Measurements from ENCODE around the gene BCL2L11. TPM values are rescaled to one million over a fixed set of nuclear protein-coding genes. Genes with fewer than 3 reads are reported as not detected.

The BCL2L11 gene
- total and polyA plus RNA-seq, 2 donors, result 9.7 to 47.6 TPM

- no peak overlapping the region for H3K4me3 ChIP-seq (ENCODE audit: low read length in 2 of 2)
- 97% methylated on average over 3 of the region's 3 CpGs for WGBS
- H3K36me3 ChIP-seq (ENCODE audit: control insufficient read depth in 2 of 2, insufficient read depth in 2 of 2, low read length in 1 of 2), result no peaks in the 10 kb centered on the region
- no peak overlapping the region for H3K27ac ChIP-seq (ENCODE audit: low read depth in 1 of 2, low read length in 1 of 2)
- no peaks in the 10 kb centered on the region for H3K9me3 ChIP-seq (ENCODE audit: control insufficient read depth in 2 of 2, insufficient read depth in 1 of 2, low read length in 1 of 2)
- H3K4me1 ChIP-seq (ENCODE audit: control insufficient read depth in 2 of 2, insufficient read depth in 2 of 2, low read length in 2 of 2), result no peaks in the 10 kb centered on the region
- DNase-seq (ENCODE audit: low read depth in 6 of 9, low spot score in 9 of 9), result no peak
- no peaks in the 10 kb centered on the region for H3K27me3 ChIP-seq (ENCODE audit: control insufficient read depth in 2 of 2, insufficient read depth in 1 of 2, low read length in 1 of 2)
Measured at GRCh38 chr2:111099402-111099801, 21.3 kb upstream of the BCL2L11 start.

- Histone ChIP-seq H3K36me3 (ENCODE audit: control insufficient read depth in 2 of 2, insufficient read depth in 2 of 2, low read length in 1 of 2) (no peaks in the 10 kb centered on the region), H3K4me3 (ENCODE audit: low read length in 2 of 2) (no peak overlapping the region), H3K4me1 (ENCODE audit: control insufficient read depth in 2 of 2, insufficient read depth in 2 of 2, low read length in 2 of 2) (no peaks in the 10 kb centered on the region), H3K27ac (ENCODE audit: low read depth in 1 of 2, low read length in 1 of 2) (no peak overlapping the region), H3K9me3 (ENCODE audit: control insufficient read depth in 2 of 2, insufficient read depth in 1 of 2, low read length in 1 of 2) (no peaks in the 10 kb centered on the region), H3K27me3 (ENCODE audit: control insufficient read depth in 2 of 2, insufficient read depth in 1 of 2, low read length in 1 of 2) (no peaks in the 10 kb centered on the region)
- DNase-seq (ENCODE audit: low read depth in 6 of 9, low spot score in 9 of 9), result no peak
- WGBS, result 82% methylated on average over 5 of the region's 5 CpGs
Measured at GRCh38 chr2:111100087-111100764, 20.5 kb upstream of the BCL2L11 start.

- 91% methylated on average over 5 of the region's 5 CpGs for WGBS
- no peaks in the 10 kb centered on the region for H3K27me3 ChIP-seq (ENCODE audit: control insufficient read depth in 2 of 2, insufficient read depth in 1 of 2, low read length in 1 of 2)
- H3K36me3 ChIP-seq (ENCODE audit: control insufficient read depth in 2 of 2, insufficient read depth in 2 of 2, low read length in 1 of 2), result no peaks in the 10 kb centered on the region
- no peak for DNase-seq (ENCODE audit: low read depth in 6 of 9, low spot score in 9 of 9)
- H3K4me1 ChIP-seq (ENCODE audit: control insufficient read depth in 2 of 2, insufficient read depth in 2 of 2, low read length in 2 of 2), result no peaks in the 10 kb centered on the region
- no peak overlapping the region for H3K4me3 ChIP-seq (ENCODE audit: low read length in 2 of 2)
- no peaks in the 10 kb centered on the region for H3K9me3 ChIP-seq (ENCODE audit: control insufficient read depth in 2 of 2, insufficient read depth in 1 of 2, low read length in 1 of 2)
- H3K27ac ChIP-seq (ENCODE audit: low read depth in 1 of 2, low read length in 1 of 2), result no peak overlapping the region
Measured at GRCh38 chr2:111100765-111101162, 19.9 kb upstream of the BCL2L11 start.

- WGBS, result 94% methylated on average over 2 of the region's 2 CpGs
- Histone ChIP-seq H3K27ac (ENCODE audit: low read depth in 1 of 2, low read length in 1 of 2) (no peak overlapping the region), H3K9me3 (ENCODE audit: control insufficient read depth in 2 of 2, insufficient read depth in 1 of 2, low read length in 1 of 2) (no peaks in the 10 kb centered on the region), H3K4me1 (ENCODE audit: control insufficient read depth in 2 of 2, insufficient read depth in 2 of 2, low read length in 2 of 2) (no peaks in the 10 kb centered on the region), H3K36me3 (ENCODE audit: control insufficient read depth in 2 of 2, insufficient read depth in 2 of 2, low read length in 1 of 2) (no peaks in the 10 kb centered on the region), H3K4me3 (ENCODE audit: low read length in 2 of 2) (no peak overlapping the region), H3K27me3 (ENCODE audit: control insufficient read depth in 2 of 2, insufficient read depth in 1 of 2, low read length in 1 of 2) (no peaks in the 10 kb centered on the region)
- no peak for DNase-seq (ENCODE audit: low read depth in 6 of 9, low spot score in 9 of 9)
Measured at GRCh38 chr2:111101592-111101991, 19.1 kb upstream of the BCL2L11 start.

- 95% methylated on average over 2 of the region's 2 CpGs for WGBS
- Histone ChIP-seq H3K9me3 (ENCODE audit: control insufficient read depth in 2 of 2, insufficient read depth in 1 of 2, low read length in 1 of 2) (no peaks in the 10 kb centered on the region), H3K27ac (ENCODE audit: low read depth in 1 of 2, low read length in 1 of 2) (no peak overlapping the region), H3K27me3 (ENCODE audit: control insufficient read depth in 2 of 2, insufficient read depth in 1 of 2, low read length in 1 of 2) (no peaks in the 10 kb centered on the region), H3K4me1 (ENCODE audit: control insufficient read depth in 2 of 2, insufficient read depth in 2 of 2, low read length in 2 of 2) (no peaks in the 10 kb centered on the region), H3K36me3 (ENCODE audit: control insufficient read depth in 2 of 2, insufficient read depth in 2 of 2, low read length in 1 of 2) (no peaks in the 10 kb centered on the region), H3K4me3 (ENCODE audit: low read length in 2 of 2) (no peak overlapping the region)
- no peak for DNase-seq (ENCODE audit: low read depth in 6 of 9, low spot score in 9 of 9)
Measured at GRCh38 chr2:111102216-111102615, 18.5 kb upstream of the BCL2L11 start.

- H3K9me3 ChIP-seq (ENCODE audit: control insufficient read depth in 2 of 2, insufficient read depth in 1 of 2, low read length in 1 of 2), result no peaks in the 10 kb centered on the region
- no peaks in the 10 kb centered on the region for H3K27me3 ChIP-seq (ENCODE audit: control insufficient read depth in 2 of 2, insufficient read depth in 1 of 2, low read length in 1 of 2)
- 23% methylated on average over 2 of the region's 2 CpGs for WGBS
Measured at GRCh38 chr2:111105926-111106325, 14.8 kb upstream of the BCL2L11 start.

GRCh38 chr2:111106706-111107105 is 14.0 kb upstream of the BCL2L11 start:
- Histone ChIP-seq H3K27ac (ENCODE audit: low read depth in 1 of 2, low read length in 1 of 2) (no peak overlapping the region), H3K36me3 (ENCODE audit: control insufficient read depth in 2 of 2, insufficient read depth in 2 of 2, low read length in 1 of 2) (no peaks in the 10 kb centered on the region), H3K4me1 (ENCODE audit: control insufficient read depth in 2 of 2, insufficient read depth in 2 of 2, low read length in 2 of 2) (peaks cover 0 to 3% of the 10 kb centered on the region in 2 donors), H3K9me3 (ENCODE audit: control insufficient read depth in 2 of 2, insufficient read depth in 1 of 2, low read length in 1 of 2) (no peaks in the 10 kb centered on the region), H3K27me3 (ENCODE audit: control insufficient read depth in 2 of 2, insufficient read depth in 1 of 2, low read length in 1 of 2) (no peaks in the 10 kb centered on the region), H3K4me3 (ENCODE audit: low read length in 2 of 2) (no peak overlapping the region)
- 97% methylated on average over 5 of the region's 5 CpGs for WGBS
- DNase-seq (ENCODE audit: low read depth in 6 of 9, low spot score in 9 of 9), result no peak

More at GRCh38 chr2:111105926-111106325, 14.8 kb upstream of the BCL2L11 start:
- Histone ChIP-seq H3K36me3 (ENCODE audit: control insufficient read depth in 2 of 2, insufficient read depth in 2 of 2, low read length in 1 of 2) (no peaks in the 10 kb centered on the region), H3K4me3 (ENCODE audit: low read length in 2 of 2) (no peak overlapping the region), H3K4me1 (ENCODE audit: control insufficient read depth in 2 of 2, insufficient read depth in 2 of 2, low read length in 2 of 2) (peaks cover 0 to under 1% of the 10 kb centered on the region in 2 donors), H3K27ac (ENCODE audit: low read depth in 1 of 2, low read length in 1 of 2) (no peak overlapping the region)
- no peak for DNase-seq (ENCODE audit: low read depth in 6 of 9, low spot score in 9 of 9)

GRCh38 chr2:111108745-111109271 is 11.9 kb upstream of the BCL2L11 start:
- no peak overlapping the region for H3K27ac ChIP-seq (ENCODE audit: low read depth in 1 of 2, low read length in 1 of 2)
- no peaks in the 10 kb centered on the region for H3K9me3 ChIP-seq (ENCODE audit: control insufficient read depth in 2 of 2, insufficient read depth in 1 of 2, low read length in 1 of 2)
- WGBS, result 96% methylated on average over 2 of the region's 2 CpGs
- H3K36me3 ChIP-seq (ENCODE audit: control insufficient read depth in 2 of 2, insufficient read depth in 2 of 2, low read length in 1 of 2), result no peaks in the 10 kb centered on the region
- H3K4me1 ChIP-seq (ENCODE audit: control insufficient read depth in 2 of 2, insufficient read depth in 2 of 2, low read length in 2 of 2), result peaks cover 0 to 3% of the 10 kb centered on the region in 2 donors
- DNase-seq (ENCODE audit: low read depth in 6 of 9, low spot score in 9 of 9), result no peak
- no peaks in the 10 kb centered on the region for H3K27me3 ChIP-seq (ENCODE audit: control insufficient read depth in 2 of 2, insufficient read depth in 1 of 2, low read length in 1 of 2)
- H3K4me3 ChIP-seq (ENCODE audit: low read length in 2 of 2), result no peak overlapping the region

GRCh38 chr2:111111101-111111755 is 9.5 kb upstream of the BCL2L11 start:
- no peak overlapping the region for H3K27ac ChIP-seq (ENCODE audit: low read depth in 1 of 2, low read length in 1 of 2)
- H3K4me3 ChIP-seq (ENCODE audit: low read length in 2 of 2), result no peak overlapping the region
- no peak for DNase-seq (ENCODE audit: low read depth in 6 of 9, low spot score in 9 of 9)
- 94% methylated on average over 4 of the region's 4 CpGs for WGBS
- no peaks in the 10 kb centered on the region for H3K9me3 ChIP-seq (ENCODE audit: control insufficient read depth in 2 of 2, insufficient read depth in 1 of 2, low read length in 1 of 2)
- H3K27me3 ChIP-seq (ENCODE audit: control insufficient read depth in 2 of 2, insufficient read depth in 1 of 2, low read length in 1 of 2), result peaks cover 5 to 13% of the 10 kb centered on the region in 2 donors
- H3K36me3 ChIP-seq (ENCODE audit: control insufficient read depth in 2 of 2, insufficient read depth in 2 of 2, low read length in 1 of 2), result no peaks in the 10 kb centered on the region
- H3K4me1 ChIP-seq (ENCODE audit: control insufficient read depth in 2 of 2, insufficient read depth in 2 of 2, low read length in 2 of 2), result peaks cover 0 to 3% of the 10 kb centered on the region in 2 donors
